Activated CD4-positive, alpha-beta T cell treated with anti-CD3 and anti-CD28 coated beads, Interleukin-2, Interleukin-6, amounts not matched to agents 100 ng/mL and 50 ng/mL, durations not matched to agents 16 hours and 8 hours (primary cell): ENCODE results near the gene SH3RF1.

Experiments
- DNase-seq: peaks from one replicate; pipeline ENCODE4 v3.0.0-alpha.2; 2020

The SH3RF1 gene

GRCh38 chr4:169250796-169251195 lies 20.0 kb downstream of the SH3RF1 start:
- DNase-seq, result no peak

GRCh38 chr4:169249999-169250398 lies 20.8 kb downstream of the SH3RF1 start:
- no peak for DNase-seq

- DNase-seq, result no peak
Measured at GRCh38 chr4:169249214-169249973, 21.4 kb downstream of the SH3RF1 start.

- no peak for DNase-seq
Measured at GRCh38 chr4:169248645-169249044, 22.1 kb downstream of the SH3RF1 start.

- DNase-seq, result no peak
Measured at GRCh38 chr4:169246957-169247396, 23.8 kb downstream of the SH3RF1 start.

GRCh38 chr4:169246279-169246678 lies 24.5 kb downstream of the SH3RF1 start:
- no peak for DNase-seq

GRCh38 chr4:169245061-169245460 lies 25.7 kb downstream of the SH3RF1 start:
- DNase-seq, result no peak

GRCh38 chr4:169243825-169244609 lies 26.7 kb downstream of the SH3RF1 start:
- no peak for DNase-seq

GRCh38 chr4:169241464-169241863 lies 29.3 kb downstream of the SH3RF1 start:
- no peak for DNase-seq

GRCh38 chr4:169239221-169239905 lies 31.4 kb downstream of the SH3RF1 start:
- no peak for DNase-seq

GRCh38 chr4:169238445-169238844 lies 32.3 kb downstream of the SH3RF1 start:
- DNase-seq, result no peak

GRCh38 chr4:169236873-169237626 lies 33.7 kb downstream of the SH3RF1 start:
- DNase-seq, result no peak

GRCh38 chr4:169236078-169236477 lies 34.7 kb downstream of the SH3RF1 start:
- DNase-seq, result no peak

- DNase-seq, result no peak
Measured at GRCh38 chr4:169234137-169234855, 36.5 kb downstream of the SH3RF1 start.

- DNase-seq, result no peak
Measured at GRCh38 chr4:169233691-169234090, 37.1 kb downstream of the SH3RF1 start.

GRCh38 chr4:169231647-169232262 lies 39.0 kb downstream of the SH3RF1 start:
- DNase-seq, result no peak

- no peak for DNase-seq
Measured at GRCh38 chr4:169229571-169230028, 41.2 kb downstream of the SH3RF1 start.

- DNase-seq, result no peak
Measured at GRCh38 chr4:169228076-169228475, 42.7 kb downstream of the SH3RF1 start.

GRCh38 chr4:169226565-169226964 lies 44.2 kb downstream of the SH3RF1 start:
- no peak for DNase-seq

- no peak for DNase-seq
Measured at GRCh38 chr4:169225812-169226211, 44.9 kb downstream of the SH3RF1 start.

GRCh38 chr4:169225058-169225751 lies 45.6 kb downstream of the SH3RF1 start:
- peak; percentile 1 for DNase-seq
